Measurements from ENCODE around the gene CLDN4. TPM values are rescaled to one million over a fixed set of nuclear protein-coding genes. Genes with fewer than 3 reads are reported as not detected.

CLDN4 gene
- polyA plus RNA-seq, 3 donors = 0.01 TPM; not detected in 2

GRCh38 chr7:73880755-73881328 is 50.0 kb downstream of the CLDN4 start:
- intact Hi-C loops (cut with micrococcal nuclease) = no loop called here
- H3K36me3 Mint-ChIP-seq = no peaks in the 10 kb centered on the region
- no peak overlapping the region for H2AFZ ChIP-seq (ENCODE audit: insufficient read depth, low read depth, low read length, poor library complexity, severe bottlenecking)
- H3K27ac ChIP-seq (ENCODE audit: low read depth in 1 of 2, low read length in 2 of 2) = no peak overlapping the region
- peaks cover 3% of the 10 kb centered on the region for H3K4me1 Mint-ChIP-seq
- DNase-seq = no peak
- H3K9ac ChIP-seq (ENCODE audit: insufficient read depth, low read length, poor library complexity, severe bottlenecking) = no peak overlapping the region
- no peaks in the 10 kb centered on the region for H3K36me3 ChIP-seq (replicated peaks in 1 of 2; ENCODE audit: control insufficient read depth in 1 of 2, insufficient read depth in 2 of 2, low read length in 2 of 2)
- H3K27me3 ChIP-seq (ENCODE audit: control insufficient read depth in 2 of 2, insufficient read depth in 2 of 2, low read length in 2 of 2) = peaks cover 0 to 6% of the 10 kb centered on the region in 2 donors
- no peaks in the 10 kb centered on the region for H3K9me3 ChIP-seq (replicated peaks in 1 of 2; ENCODE audit: control insufficient read depth in 1 of 2, insufficient read depth in 1 of 2, low read length in 2 of 2)
- 99% methylated on average over 11 of the region's 13 CpGs for WGBS (ENCODE audit: insufficient coverage)
- no peaks in the 10 kb centered on the region for H3K4me1 ChIP-seq (ENCODE audit: control insufficient read depth in 1 of 2, insufficient read depth in 2 of 2, low read length in 2 of 2)
- no peak overlapping the region for H3K4me3 ChIP-seq (replicated peaks in 1 of 3; ENCODE audit: low read depth in 2 of 3, low read length in 3 of 3)
- no peak overlapping the region for H3K27ac Mint-ChIP-seq
- no peak for TF ChIP-seq CTCF (IDR thresholded peaks at IDR 0.05)
- H3K4me2 ChIP-seq (replicated peaks; ENCODE audit: extremely low read depth, low read length, poor library complexity, severe bottlenecking) = no peak overlapping the region
- no peaks in the 10 kb centered on the region for H4K20me1 ChIP-seq (ENCODE audit: insufficient read depth, low read length)
- no peak overlapping the region for H3K4me3 Mint-ChIP-seq
- no peaks in the 10 kb centered on the region for H3K79me2 ChIP-seq (ENCODE audit: insufficient read depth, low read length)
- H3K27me3 Mint-ChIP-seq (ENCODE audit: low read depth in 3 of 3) = peaks cover 13 to 33% (median 22%) of the 10 kb centered on the region in 3 donors
- peaks cover 0 to under 1% (median 0%) of the 10 kb centered on the region in 7 donors for H3K9me3 Mint-ChIP-seq

- Histone ChIP-seq H3K4me2 (replicated peaks; ENCODE audit: extremely low read depth, low read length, poor library complexity, severe bottlenecking) (no peak overlapping the region), H3K79me2 (ENCODE audit: insufficient read depth, low read length) (no peaks in the 10 kb centered on the region), H3K27me3 (ENCODE audit: control insufficient read depth in 2 of 2, insufficient read depth in 2 of 2, low read length in 2 of 2) (peaks cover 3 to 12% of the 10 kb centered on the region in 2 donors), H3K4me1 (ENCODE audit: control insufficient read depth in 1 of 2, insufficient read depth in 2 of 2, low read length in 2 of 2) (no peaks in the 10 kb centered on the region), H3K9me3 (replicated peaks in 1 of 2; ENCODE audit: control insufficient read depth in 1 of 2, insufficient read depth in 1 of 2, low read length in 2 of 2) (no peaks in the 10 kb centered on the region), H2AFZ (ENCODE audit: insufficient read depth, low read depth, low read length, poor library complexity, severe bottlenecking) (no peak overlapping the region), H3K9ac (ENCODE audit: insufficient read depth, low read length, poor library complexity, severe bottlenecking) (no peak overlapping the region), H4K20me1 (ENCODE audit: insufficient read depth, low read length) (no peaks in the 10 kb centered on the region), H3K27ac (ENCODE audit: low read depth in 1 of 2, low read length in 2 of 2) (no peak overlapping the region), H3K36me3 (replicated peaks in 1 of 2; ENCODE audit: control insufficient read depth in 1 of 2, insufficient read depth in 2 of 2, low read length in 2 of 2) (no peaks in the 10 kb centered on the region), H3K4me3 (replicated peaks in 1 of 3; ENCODE audit: low read depth in 2 of 3, low read length in 3 of 3) (no peak overlapping the region)
- DNase-seq = no peak
- peaks cover 17 to 37% (median 29%) of the 10 kb centered on the region in 3 donors for H3K27me3 Mint-ChIP-seq (ENCODE audit: low read depth in 3 of 3)
- no peak overlapping the region for H3K4me3 Mint-ChIP-seq
- WGBS (ENCODE audit: insufficient coverage) = no CpG with 5 or more reads among the region's 5 CpGs
- peaks cover 0 to 2% of the 10 kb centered on the region in 2 donors for H3K36me3 Mint-ChIP-seq
- peaks cover 0 to 5% (median 0%) of the 10 kb centered on the region in 7 donors for H3K9me3 Mint-ChIP-seq
- TF ChIP-seq CTCF (IDR thresholded peaks at IDR 0.05) = no peak
- intact Hi-C loops (cut with micrococcal nuclease) = no loop called here
- H3K27ac Mint-ChIP-seq = peak overlapping the region in 1 of 7 donors; percentile 2
- H3K4me1 Mint-ChIP-seq = peaks cover 6% of the 10 kb centered on the region
These were observed 50.7 kb downstream of the CLDN4 start for GRCh38 chr7:73881352-73882046.
